ENCODE results near the gene EEF1AKMT2. TPM values are rescaled to one million over a fixed set of nuclear protein-coding genes. Genes with fewer than 3 reads are reported as not detected.

Gene EEF1AKMT2
- total RNA-seq, 2 experiments from 2014 or later: 24.2 to 25.7 TPM

DNA sequence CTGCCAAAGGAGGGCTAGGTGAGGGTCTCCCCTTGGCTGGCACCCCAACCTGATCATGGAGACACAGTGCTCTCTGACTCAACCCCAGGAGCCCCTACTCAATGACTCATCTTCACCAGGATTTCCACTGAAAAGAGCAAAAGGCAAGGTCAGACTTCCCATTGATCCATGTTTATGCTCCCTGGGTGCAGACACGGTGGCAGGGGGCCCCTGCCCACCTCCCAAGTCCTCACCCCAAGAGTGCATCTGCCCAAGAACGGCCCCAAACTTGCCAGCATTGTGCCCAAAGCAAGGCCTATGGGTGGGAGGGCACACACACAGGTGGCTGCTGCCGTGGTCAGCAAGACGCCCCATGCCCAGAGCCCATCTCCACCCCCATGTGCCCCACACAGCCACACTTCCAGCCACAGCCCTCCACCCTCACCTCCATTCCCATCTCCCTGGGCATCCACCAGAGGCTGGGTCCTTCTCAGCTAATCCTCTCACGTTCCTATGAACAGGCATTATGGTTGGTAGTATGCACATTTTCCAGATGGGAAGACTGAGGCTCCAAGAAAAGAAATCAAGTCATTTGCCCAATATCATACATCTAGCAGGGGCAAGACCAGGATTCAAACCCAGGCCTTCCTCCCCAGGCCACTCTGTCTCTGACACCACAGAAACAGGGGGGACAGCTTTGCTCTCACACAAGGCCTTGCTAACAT, 78.8 kb downstream of the EEF1AKMT2 start:
- POLR2A ChIA-PET: interaction anchor here (1.8 to 3.4 kb wide), 5 partner anchors 7 to 29 kb away, joined by 6 to 14 read pairs (median 11); no protein-coding TSS in a partner anchor
- intact Hi-C loops (cut with micrococcal nuclease): no loop called here
- H3K9me3 Mint-ChIP-seq: no peaks in the 10 kb centered on the region

DNA sequence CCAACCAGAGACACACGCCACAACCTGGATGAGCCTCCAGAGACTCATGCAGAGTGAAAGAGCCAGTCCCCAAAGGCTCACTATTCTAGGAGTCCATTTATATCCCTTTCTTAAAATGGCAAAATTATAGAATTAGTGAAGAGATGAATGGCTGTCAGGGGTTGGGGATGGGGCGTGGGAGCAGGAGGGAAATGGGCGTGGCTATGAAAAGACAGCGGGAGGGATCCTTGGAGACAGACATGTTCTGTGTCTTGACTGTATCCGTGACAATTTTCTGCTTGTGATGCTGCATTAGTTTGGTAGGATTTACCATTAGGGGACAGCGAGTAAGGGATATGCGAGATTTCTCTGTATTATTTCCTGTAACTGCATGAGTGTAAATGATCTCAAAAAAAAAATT, 80.5 kb downstream of the EEF1AKMT2 start:
- intact Hi-C loops (cut with micrococcal nuclease): no loop called here
- ChIA-PET POLR2A (no interaction called here), CTCF (no interaction called here)
- Mint-ChIP-seq H3K36me3 (ENCODE audit: low read depth) (peaks cover 7% of the 10 kb centered on the region), H3K9me3 (no peaks in the 10 kb centered on the region), H3K4me1 (ENCODE audit: low read depth) (peaks cover 77% of the 10 kb centered on the region), H3K27ac (no peak overlapping the region), H3K4me3 (no peak overlapping the region), H3K27me3 (no peaks in the 10 kb centered on the region)
- TF ChIP-seq, protein P1, sequence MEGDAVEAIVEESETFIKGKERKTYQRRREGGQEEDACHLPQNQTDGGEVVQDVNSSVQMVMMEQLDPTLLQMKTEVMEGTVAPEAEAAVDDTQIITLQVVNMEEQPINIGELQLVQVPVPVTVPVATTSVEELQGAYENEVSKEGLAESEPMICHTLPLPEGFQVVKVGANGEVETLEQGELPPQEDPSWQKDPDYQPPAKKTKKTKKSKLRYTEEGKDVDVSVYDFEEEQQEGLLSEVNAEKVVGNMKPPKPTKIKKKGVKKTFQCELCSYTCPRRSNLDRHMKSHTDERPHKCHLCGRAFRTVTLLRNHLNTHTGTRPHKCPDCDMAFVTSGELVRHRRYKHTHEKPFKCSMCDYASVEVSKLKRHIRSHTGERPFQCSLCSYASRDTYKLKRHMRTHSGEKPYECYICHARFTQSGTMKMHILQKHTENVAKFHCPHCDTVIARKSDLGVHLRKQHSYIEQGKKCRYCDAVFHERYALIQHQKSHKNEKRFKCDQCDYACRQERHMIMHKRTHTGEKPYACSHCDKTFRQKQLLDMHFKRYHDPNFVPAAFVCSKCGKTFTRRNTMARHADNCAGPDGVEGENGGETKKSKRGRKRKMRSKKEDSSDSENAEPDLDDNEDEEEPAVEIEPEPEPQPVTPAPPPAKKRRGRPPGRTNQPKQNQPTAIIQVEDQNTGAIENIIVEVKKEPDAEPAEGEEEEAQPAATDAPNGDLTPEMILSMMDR (IDR thresholded peaks at IDR 0.05): no peak
- DNase-seq: no peak
- ATAC-seq: no peak

More for the DNA sequence above, 78.8 kb downstream of the EEF1AKMT2 start:
- H3K27ac Mint-ChIP-seq: peak overlapping the region; percentile 13
- H3K4me1 Mint-ChIP-seq (ENCODE audit: low read depth): peaks cover 81% of the 10 kb centered on the region
- no peak for ATAC-seq
- H3K36me3 Mint-ChIP-seq (ENCODE audit: low read depth): peaks cover 11% of the 10 kb centered on the region
- no peak for DNase-seq
- TF ChIP-seq, protein P1 (IDR thresholded peaks at IDR 0.05): no peak
- CTCF ChIA-PET: interaction anchor here (0.8 to 1.9 kb wide), 5 partner anchors 11 to 28 kb away, joined by 3 to 7 read pairs (median 4); no protein-coding TSS in a partner anchor
- H3K27me3 Mint-ChIP-seq: no peaks in the 10 kb centered on the region
- H3K4me3 Mint-ChIP-seq: no peak overlapping the region

DNA sequence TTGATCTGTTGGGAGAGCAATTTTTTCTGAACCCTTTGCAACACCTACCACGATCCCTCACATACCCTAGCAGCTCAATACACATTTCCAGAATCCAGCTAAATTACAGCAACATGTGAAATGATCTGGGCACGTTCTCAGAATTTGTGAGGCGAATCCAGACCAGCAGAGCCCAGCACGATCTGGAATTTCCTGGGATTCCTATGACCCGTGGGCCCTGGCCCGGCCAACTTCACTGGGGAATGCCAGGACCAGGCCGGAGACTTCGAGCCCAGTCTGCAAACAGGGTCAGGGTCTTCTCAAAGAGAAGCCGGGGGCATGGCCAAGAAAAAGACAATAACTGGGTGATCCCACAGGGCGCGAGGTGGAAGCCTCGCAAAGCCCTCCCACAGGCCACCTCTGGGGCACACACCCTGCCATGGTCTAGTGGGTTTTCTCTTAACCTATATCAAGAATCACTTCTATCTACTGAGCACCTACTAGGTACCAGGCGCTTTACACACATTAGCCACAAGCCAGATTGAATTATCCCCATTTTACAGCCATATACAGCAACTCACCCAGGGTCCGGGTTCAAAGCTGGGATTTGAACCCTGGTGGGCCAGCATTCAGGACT, 81.3 kb downstream of the EEF1AKMT2 start:
- Mint-ChIP-seq H3K4me1 (ENCODE audit: low read depth) (peaks cover 77% of the 10 kb centered on the region), H3K9me3 (no peaks in the 10 kb centered on the region), H3K4me3 (no peak overlapping the region), H3K27ac (no peak overlapping the region), H3K27me3 (no peaks in the 10 kb centered on the region), H3K36me3 (ENCODE audit: low read depth) (peaks cover 9% of the 10 kb centered on the region)
- ChIA-PET POLR2A (interaction anchor here (2.3 kb wide), 1 partner anchor 8 kb away, joined by 16 read pairs; no protein-coding TSS in a partner anchor), CTCF (no interaction called here)
- TF ChIP-seq, protein P1 (IDR thresholded peaks at IDR 0.05): no peak
- DNase-seq (no peak), ATAC-seq (no peak)
- intact Hi-C loops (cut with micrococcal nuclease): no loop called here

DNA sequence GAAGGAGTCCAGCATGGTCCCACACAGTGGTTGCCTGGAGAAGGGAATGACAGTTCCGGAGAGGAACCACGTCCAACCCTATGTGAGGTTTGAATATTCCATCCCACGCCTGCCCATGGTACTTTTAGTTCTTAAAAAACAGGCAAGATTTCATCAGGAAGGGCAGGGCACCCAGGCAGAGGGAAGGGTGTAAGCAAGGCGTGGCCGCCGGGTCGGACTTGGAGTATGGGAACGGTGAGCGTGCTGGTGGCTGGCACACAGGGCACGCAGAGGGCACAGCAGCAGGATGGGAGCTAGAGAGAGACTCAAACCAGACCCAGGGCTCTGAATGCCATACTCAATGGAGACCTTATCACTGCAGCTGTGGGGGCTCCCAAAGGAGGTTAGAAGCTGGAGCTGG, 81.8 kb downstream of the EEF1AKMT2 start:
- ChIA-PET POLR2A (interaction anchor here (2.3 to 5.6 kb wide), 2 partner anchors 8 to 12 kb away, joined by 16 to 27 read pairs; no protein-coding TSS in a partner anchor), CTCF (interaction anchor here (3.0 kb wide), 1 partner anchor 32 kb away, joined by 14 read pairs; no protein-coding TSS in a partner anchor)
- ATAC-seq (no peak), DNase-seq (no peak)
- H3K4me1 Mint-ChIP-seq (ENCODE audit: low read depth): peaks cover 78% of the 10 kb centered on the region
- H3K4me3 Mint-ChIP-seq: no peak overlapping the region
- intact Hi-C loops (cut with micrococcal nuclease): no loop called here
- no peak overlapping the region for H3K27ac Mint-ChIP-seq
- no peaks in the 10 kb centered on the region for H3K27me3 Mint-ChIP-seq
- peaks cover 8% of the 10 kb centered on the region for H3K36me3 Mint-ChIP-seq (ENCODE audit: low read depth)
- H3K9me3 Mint-ChIP-seq: no peaks in the 10 kb centered on the region
- TF ChIP-seq, protein P1 (IDR thresholded peaks at IDR 0.05): no peak

All from activated CD8-positive, alpha-beta T cell treated with anti-CD3 and anti-CD28 coated beads for 36 hours (primary cell).